GM19351 (cell line): ENCODE results near the gene PKDCC.
"Not testable (repeated sequence)": the region's sequence is repeated elsewhere in the genome, so short reads cannot be mapped to it uniquely, and the experiment has no call there.

ENCODE experiments used
- ATAC-seq: cut with Tn5 transposase; IDR thresholded peaks from one replicate; pipeline ENCODE4 v1.9.1; 2021; ENCODE audit warnings: mild to moderate bottlenecking, moderate library complexity; ENCODE audit not compliant: unreplicated experiment

The PKDCC gene

DNA sequence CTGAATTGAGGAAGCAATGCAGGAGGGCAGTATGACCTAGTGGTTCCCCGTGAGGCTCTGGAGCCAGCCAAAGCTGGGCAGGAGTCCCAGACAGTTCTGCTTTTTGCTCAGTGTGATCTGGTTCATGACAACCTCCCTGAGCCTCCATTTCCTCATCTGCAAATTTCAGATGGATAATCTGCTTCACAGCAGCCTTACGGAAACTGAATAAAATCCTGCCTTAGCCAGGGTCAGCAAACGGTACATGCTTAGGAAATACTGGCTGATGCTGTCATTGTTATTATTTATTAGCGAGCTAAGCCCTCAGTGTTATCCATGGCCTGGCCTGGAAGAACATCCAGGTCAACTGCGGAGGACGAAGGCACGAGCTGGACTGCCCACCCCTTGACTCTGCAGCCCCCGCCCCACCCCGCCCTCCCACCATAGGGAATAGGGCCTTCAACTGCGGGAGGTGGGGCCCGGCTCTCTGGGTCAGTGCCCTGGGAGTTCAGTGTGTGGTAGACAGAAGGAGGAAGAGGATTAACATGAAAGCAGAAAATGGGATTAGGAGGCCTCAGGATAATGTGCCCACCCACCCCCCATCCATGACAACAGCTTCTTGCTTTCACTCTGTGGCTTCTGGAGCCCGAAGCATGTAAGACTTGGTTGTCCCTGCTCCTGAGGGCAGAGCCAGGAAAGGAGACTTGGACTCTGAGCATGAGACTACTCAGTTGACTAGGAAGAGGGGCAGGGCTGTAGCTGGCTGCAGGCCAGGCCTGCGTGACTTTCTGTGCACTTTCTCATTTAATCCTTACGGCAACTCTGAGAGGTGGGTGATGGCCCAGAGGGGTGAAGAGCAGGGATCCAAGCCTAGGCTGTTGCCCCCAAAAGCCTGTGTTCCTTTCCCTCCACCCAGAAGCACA, 13.1 kb downstream of the PKDCC start:
- no peak for ATAC-seq

GRCh38 chr2:42061839-42062238, 14.0 kb downstream of the PKDCC start:
- ATAC-seq, result no peak

DNA sequence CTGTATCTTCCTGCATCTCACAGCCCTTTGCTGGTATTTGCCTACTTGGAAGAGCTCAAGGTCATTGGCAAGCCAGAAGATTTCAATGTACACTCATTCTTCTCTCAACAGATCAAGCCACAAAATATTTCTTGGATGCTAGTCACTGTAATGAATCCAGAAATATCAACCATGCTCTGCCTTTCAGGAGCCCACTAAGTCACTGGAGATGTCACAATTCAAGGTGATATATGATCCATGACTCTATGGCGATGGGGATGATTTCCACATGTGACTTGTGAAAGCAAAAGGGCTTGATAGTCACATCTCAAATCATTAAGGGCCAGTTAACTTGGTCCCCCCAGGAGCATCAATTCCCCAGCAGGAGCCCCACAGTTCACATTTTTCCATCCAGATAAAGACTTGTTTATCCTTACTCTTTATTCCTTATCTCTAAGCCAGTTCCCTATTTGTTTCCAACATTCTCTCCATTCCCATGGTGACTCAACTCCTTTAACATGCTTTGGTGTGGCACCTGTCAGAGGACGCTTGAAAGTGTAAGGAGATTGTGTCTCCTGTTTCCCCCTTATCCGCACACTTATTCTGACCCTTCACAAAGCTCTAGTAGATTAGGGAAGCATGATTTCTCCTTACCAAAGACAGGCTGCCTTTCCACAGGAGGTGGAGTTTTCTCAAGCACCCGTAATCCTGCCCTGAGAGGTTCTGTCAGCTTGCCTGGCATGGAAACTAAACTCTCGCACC, 15.8 kb downstream of the PKDCC start:
- ATAC-seq, result no peak

DNA sequence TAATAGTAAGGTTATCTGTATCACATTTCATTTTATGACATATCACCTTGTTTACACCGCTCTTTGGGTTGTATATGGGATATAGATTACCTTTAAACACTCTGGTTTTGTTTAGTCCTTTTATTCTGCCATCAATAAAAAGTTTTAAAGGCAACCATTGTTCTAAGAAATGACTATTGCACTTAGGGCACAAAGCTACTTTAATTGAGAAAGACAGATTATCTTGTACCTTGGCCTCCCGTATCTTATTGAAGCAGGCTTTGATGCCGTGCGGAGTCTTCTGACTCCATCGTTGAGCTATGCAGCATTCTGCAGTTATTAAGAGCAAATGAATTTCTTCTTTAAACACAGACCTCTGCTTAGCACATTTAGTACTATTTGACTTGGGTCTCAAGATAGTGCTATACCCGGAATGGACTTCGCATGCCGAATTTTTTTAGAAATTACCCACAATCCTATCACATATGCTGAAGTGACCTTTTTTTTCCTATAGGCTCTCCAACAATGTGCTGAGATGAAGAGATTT, 16.7 kb downstream of the PKDCC start:
- no peak for ATAC-seq

- not testable (repeated sequence) for ATAC-seq
Measured at GRCh38 chr2:42065753-42066152, 17.9 kb downstream of the PKDCC start.

DNA sequence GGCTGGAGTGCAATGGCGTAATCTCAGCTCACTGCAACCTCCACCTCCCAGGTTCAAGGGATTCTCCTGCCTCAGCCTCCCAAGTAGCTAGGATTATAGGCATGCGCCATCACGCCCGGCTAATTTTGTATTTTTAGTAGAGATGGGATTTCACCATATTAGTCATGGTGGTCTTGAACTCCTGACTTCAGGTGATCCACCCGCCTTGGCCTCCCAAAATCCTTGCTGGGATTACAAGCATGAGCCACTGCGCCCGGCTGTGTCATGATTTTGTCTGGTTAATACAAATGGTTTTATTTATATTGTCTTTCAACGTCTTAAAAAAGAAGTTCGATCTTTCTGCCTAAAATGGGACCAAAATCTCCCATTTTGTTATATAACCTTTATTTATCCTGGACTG, 19.2 kb downstream of the PKDCC start:
- ATAC-seq, result not testable (repeated sequence)

DNA sequence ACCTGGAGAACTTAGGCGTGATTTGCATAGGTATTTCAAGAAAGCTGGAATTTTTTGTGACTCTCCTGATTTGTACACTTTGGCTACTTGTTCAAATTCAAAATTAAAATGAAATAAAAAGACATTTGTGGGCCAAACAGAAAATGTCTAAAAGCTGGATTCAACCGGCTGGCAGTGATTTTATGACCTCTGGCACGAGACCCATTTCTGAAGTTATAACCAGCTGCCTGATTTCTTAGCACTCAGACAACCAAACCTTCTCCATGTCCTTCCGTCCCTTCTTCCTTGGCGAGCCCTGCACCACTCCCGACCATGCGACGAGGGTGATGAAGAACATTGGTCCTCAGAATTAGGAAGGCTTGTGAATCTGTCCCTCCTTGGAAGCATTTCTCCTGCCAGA, 19.7 kb downstream of the PKDCC start:
- ATAC-seq, result no peak

DNA sequence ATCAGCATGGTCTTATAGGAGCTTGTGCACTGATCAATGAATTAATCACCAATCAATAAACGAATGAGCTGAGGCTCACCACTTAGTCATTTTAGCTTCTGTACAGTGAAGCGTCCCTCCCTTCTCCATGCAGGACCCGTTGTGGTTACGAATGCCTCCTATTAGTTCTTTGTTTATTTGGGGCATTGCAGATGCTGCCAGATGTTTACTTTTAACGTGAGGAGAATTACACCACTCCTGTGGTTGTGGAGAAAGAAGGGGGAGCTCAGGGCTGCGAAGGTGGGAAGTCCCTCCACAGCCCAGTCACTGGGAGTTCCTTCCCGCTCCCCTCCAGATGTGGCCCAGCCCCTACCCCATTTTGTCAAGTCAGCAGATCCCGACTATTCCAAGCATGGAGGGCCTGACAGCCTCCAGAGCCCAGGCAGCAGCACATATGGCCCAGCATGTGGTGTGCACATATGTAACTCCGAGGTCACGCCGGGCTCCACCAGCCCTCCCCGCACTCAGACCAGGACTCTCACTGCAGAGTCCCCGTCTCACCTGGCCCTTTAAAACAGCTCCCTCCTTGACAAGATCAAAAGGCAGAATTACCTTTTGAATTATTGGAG, 20.9 kb downstream of the PKDCC start:
- ATAC-seq, result no peak

- ATAC-seq, result no peak
Measured at GRCh38 chr2:42069568-42069967, 21.7 kb downstream of the PKDCC start.

GRCh38 chr2:42071791-42072190, 24.0 kb downstream of the PKDCC start:
- ATAC-seq, result no peak

DNA sequence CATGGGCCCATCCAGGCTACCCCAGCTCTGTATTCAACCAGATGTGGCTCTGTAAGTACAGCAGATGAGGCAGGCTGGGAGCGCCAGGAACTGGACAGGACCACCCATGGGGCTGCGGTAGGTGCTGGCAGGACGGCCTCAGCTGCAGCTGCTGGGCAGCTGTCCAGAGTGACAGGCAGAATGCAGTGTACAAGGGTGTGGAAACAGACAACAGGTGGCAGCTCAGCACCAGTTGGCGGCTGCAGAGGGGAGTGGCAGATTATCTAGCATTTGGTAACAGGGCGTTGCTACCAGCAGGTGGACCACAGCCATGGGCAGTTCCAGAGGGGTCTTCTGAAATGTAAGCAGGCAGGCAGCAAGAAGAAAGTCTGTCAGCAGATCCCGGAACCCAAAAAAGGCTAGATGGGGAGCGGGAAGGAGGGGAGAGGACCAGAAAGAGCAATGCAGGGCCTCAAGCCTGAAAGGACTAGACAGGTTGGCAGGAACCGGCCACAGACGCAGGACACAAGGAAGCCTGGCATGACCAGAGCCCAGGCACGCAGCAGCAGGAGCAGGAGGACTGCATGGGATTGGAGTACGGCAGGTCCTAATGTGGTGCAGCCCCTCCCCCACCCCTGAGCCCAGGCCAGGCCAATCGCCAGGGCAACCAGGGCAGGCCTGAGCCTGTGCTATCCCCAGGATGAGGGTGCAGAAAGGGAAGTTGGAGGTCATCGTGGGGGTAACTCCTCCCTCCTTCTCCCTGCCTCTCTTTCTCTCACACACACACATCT, 24.7 kb downstream of the PKDCC start:
- no peak for ATAC-seq

GRCh38 chr2:42073739-42074503, 26.1 kb downstream of the PKDCC start:
- ATAC-seq, result no peak

DNA sequence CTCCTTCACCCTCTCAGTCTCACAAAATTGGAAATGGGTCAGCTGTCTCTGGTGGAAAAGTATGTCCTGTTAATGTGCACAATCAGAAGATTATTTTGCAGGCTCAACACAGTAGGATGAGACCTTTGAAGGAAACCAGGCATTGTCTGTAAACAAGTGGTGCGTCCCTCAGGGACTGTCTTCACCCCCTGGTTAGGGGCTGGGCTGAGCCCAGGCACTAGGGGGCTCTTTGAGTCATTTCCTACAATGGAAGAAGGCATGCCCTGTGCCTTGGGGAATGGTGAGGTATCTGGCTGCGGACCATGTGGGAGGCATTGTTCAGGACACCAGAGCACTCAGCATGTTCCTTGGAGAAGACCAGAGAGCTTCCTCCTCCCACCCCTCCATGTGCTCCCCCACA, 26.8 kb downstream of the PKDCC start:
- ATAC-seq, result no peak

DNA sequence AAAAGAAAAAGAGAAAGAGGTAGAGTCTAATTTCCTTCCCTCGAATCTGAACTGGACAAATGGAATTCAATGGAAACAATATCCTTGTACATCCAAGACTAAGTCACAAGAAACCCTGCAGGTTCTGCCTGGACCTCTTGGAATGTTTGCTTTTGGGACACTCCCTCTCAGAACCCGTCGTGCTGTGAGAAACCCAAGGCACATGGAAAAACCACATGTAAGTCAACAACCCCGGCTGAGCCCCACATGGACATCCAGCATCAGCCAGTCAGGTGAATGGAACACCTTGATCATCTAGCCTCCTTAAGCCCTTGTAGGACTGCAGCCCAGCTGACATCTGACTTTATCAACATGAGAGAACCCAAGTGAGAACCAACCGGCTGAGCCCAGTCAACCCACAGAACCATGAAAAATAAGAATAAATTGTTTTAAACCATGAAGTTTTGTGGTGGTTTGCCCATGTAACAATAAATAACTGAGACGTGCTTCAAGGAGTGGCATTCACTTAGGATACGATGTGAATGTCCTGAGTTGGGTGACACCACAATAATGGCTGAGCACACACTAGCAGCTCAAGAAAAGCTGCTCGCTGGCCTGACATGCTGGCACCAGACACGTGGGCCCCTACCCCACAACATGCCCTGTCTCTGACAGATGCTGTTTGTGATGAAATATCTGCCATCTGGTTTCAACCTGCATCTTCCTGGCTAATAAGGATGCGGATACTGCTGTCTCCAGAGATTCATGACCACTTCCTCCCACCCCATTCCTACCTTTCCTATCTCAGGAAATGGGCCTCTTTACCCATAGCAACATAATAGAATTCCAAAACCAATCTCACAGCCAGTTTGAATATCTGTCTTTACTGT, 28.8 kb downstream of the PKDCC start:
- no peak for ATAC-seq

GRCh38 chr2:42077343-42077742, 29.5 kb downstream of the PKDCC start:
- ATAC-seq, result no peak

GRCh38 chr2:42079737-42080287, 32.0 kb downstream of the PKDCC start:
- ATAC-seq, result no peak

DNA sequence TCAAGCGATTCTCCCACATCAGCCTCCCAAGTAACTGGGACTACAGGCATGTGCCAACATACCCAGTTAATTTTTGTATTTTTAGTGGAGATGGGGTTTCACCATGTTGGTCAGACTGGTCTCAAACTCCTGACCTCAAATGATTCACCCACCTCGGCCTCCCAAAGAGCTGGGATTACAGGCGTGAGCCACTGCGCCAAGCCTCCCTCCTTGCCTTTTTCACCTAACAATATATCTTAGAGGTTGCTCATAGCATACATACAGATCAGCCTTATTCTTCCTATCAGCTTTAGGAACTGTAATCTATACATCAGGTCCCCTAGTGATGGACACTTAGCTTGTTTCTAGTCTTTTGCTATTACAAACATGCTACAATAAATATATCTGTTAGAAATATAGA, 33.3 kb downstream of the PKDCC start:
- ATAC-seq, result not testable (repeated sequence)

GRCh38 chr2:42082016-42082415, 34.2 kb downstream of the PKDCC start:
- no peak for ATAC-seq

DNA sequence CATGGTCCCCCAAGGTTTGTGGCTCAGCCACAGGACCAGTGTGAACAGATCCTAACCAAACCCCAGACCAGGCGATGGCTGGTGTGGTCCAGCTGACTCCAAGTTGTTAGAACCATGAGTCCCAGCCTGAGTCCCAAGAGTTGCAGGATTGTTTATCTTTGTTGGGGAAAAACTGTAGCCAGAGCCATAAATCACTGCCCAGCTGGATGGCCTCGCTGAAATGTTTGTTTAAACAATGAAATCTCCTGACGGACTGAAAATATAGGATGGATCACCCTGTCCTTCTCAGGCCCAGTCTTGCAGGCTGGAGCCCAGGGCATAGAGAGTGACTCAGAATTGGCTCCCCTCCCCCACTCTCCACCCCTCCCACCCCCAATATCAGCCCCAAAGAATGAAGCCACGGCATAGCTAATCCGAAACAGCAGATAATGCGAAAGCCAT, 36.4 kb downstream of the PKDCC start:
- no peak for ATAC-seq
